Right renal cortex interstitium (tissue), 3 donors: Measurements from ENCODE around the gene C1orf94. TPM values are rescaled to one million over a fixed set of nuclear protein-coding genes. Genes with fewer than 3 reads are reported as not detected.
"Not testable (repeated sequence)": the region's sequence is repeated elsewhere in the genome, so short reads cannot be mapped to it uniquely, and the experiment has no call there.

Source experiments
- DNase-seq, 3 donors: peaks; one replicate each; pipeline ENCODE4 v3.0.0-alpha.2; 2013; ENCODE audit warnings: low read depth in 3 of 3, low spot score in 2 of 3
- polyA plus RNA-seq, 3 donors: library from polyadenylated mRNA; unstranded; fragments of 120-200 nt; gene quantifications; one replicate each; pipeline ENCODE4 v1.2.1, GENCODE V29; 2013; ENCODE audit not compliant: insufficient read length in 3 of 3

C1orf94 gene
- polyA plus RNA-seq, 3 donors: 0.06 TPM; not detected in 1

DNA sequence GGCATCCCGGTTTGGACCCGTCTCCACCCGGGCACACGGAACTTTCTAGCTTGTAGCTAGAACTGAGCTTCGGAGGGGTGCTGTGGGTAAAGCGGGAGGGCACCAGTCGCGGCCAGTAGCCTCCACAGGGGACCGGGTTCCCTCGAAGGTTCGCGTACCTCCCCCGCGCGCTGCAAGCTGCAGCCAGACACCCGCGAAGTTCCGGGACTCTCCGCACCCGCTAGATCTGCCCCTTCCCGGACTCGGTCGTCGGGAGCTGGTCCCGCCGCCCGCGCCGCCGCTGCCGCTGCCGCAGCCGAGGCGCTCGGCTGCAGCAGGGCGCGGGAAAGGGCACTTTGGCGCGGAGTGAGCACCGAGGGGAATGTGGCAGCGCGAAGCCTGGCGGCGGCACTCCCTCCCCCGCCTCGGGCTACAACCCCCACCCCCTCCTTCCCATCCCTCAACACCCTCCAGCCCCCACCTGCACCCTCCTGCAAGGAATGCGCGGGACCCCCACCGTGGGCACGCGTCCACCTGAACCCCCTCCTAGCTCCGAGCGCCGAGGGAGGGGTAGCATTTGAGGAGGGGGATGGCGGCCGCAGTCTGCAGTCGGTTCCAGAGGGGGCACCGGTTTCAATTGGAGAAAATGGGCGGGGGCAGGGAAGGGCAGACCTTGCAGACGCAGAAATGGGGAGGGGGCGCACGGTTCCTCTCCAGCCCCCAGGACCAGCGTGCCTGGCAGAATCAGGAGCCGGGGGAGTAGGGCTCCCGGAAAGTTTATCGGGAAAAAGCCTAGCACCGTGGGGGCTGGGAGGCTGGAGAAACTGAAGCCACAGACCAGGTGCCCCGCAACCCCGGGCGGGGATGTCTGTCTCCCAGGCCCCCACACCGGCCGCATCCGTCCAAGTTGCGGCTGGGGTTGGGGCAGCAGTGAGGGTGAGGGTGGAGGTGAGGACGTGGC, 12.6 kb upstream of the C1orf94 start:
- no peak for DNase-seq

DNA sequence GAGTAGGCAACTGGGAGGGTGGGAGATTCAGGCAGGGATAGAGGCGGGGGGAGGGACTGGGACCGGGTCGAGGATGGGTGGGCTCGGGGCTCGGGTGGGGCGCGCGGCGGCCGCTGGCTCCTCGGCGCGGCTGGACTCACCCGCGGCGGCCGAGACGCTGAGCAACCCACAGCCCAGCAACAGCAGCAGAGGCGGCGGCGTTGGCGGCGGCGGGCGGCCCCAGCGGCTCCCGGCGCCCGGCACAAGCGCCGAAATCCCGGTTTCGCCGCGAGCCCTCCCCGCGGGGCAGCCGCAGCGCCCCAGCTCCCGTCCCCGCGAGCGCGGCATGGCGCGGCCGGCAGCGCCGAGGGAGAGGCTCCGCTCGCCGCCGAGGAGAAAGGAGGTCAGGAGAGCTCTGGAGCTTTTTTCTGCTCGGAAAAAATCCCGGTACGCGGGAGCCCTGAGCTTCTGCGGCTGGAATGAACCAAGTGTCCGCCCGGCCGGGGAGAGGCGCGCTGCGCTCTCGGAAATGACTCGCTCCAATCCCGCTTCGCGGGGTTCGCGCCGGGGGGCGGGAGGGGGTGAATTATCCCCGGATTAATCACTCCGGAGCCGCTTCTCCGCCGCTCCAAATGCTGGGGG, 11.8 kb upstream of the C1orf94 start, which contains the start of gene CSMD2:
Gene CSMD2 (minus strand): TSS at position 460 of the 621 bp plus-strand sequence. CDS start 133 bp downstream, at position 327.
- peak in 1 of 3 donors; percentile 44 for DNase-seq

DNA sequence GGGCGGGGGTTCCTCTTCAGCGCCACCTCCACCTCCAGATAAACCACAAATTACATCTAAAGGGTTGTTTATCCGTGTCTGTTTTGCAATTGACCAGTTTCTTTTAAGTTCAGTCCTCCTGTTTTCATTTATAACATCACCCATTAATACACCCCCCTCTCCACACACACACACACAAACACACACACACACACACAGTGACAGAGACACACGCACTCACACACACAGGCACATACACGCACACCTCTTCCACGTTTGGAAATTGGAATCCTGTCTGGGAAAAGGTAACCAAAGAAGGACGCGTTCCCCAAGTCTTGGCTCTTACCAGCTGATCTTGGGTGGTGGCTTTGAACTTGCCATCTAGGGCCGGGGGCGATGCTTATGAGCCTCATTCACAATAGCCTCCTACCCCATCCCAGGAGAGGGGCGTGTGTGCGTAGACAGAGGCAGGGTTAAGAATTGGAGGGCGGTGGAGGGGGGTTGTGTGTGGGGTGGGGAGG, 11.2 kb upstream of the C1orf94 start:
- no peak for DNase-seq

- no peak for DNase-seq
These were observed 10.5 kb upstream of the C1orf94 start for GRCh38 chr1:34166191-34166624.

- DNase-seq: no peak
These were observed 9.9 kb upstream of the C1orf94 start for GRCh38 chr1:34166625-34167361.

DNA sequence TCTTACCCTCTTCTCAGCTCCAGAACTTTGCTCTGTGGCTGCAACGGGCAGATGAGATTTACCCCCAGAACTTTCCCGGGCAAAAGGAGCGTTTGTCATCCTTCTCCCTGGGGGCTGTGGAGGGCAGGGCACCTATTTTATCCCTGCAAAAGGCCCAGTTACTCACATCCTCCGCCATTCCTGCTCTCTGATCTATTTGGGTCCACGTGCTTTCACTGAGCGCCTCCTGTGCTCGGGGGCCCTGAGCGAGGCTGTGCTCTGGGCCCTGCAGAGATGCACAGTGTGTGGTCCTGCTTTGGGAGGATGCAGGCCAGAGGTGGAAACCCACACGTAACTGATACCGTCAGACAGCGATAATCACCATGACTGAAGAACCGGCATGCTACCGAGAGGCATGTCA, 9.3 kb upstream of the C1orf94 start:
- no peak for DNase-seq

DNA sequence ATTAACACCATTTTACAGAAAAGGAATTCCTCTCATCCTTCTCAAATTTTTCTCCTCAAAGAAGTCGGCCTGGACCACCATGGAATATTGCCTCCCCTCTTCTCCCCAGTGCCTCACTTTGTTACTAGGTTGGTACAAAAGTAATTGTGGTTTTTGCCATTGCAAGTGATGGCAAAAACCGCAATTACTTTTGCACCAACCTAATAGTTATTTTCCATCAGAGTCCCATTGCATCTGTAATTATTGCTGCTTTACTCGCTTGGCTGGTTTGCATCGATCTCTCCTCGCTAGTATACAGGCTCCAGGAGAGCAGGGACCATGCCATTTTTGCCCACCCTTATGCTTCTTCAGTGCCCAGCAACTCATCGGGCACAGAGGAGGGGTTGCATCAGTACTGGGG, 963 bp upstream of the C1orf94 start:
- DNase-seq: no peak

GRCh38 chr1:34178072-34178471, 1.4 kb downstream of the C1orf94 start:
- no peak for DNase-seq

DNA sequence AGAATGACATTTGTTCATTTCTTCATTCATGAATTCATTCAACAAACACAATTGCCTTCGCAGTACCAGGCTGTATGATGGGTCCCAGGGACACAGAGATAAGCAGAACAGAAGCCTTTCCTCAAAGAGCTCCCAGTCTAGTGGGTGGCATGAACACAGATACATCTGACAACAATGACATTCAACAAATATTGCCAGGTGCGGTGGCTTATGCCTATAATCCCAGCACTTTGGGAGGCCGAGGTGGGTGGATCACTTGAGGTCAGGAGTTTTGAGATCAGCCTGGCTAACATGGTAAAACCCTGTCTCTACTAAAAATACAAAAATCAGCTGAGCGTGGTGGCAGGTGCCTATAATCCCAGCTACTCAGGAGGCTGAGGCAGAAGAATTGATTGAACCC, 6.7 kb downstream of the C1orf94 start:
- DNase-seq: not testable (repeated sequence)

- DNase-seq: no peak
These were observed 10.2 kb downstream of the C1orf94 start for GRCh38 chr1:34186741-34187494.

GRCh38 chr1:34188418-34188817, 11.7 kb downstream of the C1orf94 start:
- DNase-seq: no peak

DNA sequence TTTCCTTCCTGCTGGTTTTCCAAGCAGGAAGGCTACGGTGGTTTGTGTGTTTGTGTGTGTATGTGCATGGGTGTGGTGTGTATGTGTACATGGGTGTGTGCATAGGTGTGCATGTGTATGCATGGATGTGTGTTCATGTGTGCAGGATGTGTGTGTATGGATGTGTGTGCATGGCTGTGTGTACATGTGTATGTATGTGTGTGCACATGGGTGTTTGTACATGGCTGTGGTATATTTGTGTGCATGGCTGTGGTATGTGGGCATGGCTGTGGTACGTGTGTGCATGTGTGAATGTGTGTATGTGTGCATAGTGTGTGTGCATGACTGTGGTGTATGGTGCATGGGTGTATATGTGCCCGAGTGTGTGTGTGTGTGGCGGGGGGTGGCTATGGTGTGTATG, 12.3 kb downstream of the C1orf94 start:
- DNase-seq: no peak

- no peak for DNase-seq
These were observed 14.0 kb downstream of the C1orf94 start for GRCh38 chr1:34190692-34191091.

GRCh38 chr1:34192621-34193020, 15.9 kb downstream of the C1orf94 start:
- DNase-seq: no peak

DNA sequence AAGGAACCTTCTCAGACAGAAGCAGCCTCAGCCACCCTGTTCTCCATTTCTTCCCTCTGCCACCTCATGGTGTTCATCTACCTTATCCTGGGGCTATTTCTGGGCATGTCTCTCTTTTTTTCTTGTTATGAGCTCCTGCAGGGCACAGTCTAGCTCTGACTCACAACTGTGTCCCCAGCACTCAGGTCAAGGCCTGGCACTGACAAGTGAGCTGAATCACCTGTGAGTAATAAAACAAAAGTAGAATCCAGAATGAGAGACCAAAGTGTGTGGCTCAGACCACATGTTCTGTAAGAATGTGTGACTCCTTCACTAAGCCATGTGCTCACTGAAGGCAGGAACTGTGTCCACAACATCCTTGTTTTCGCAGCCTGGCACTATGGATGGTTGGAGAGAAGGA, 23.2 kb downstream of the C1orf94 start:
- no peak for DNase-seq

DNA sequence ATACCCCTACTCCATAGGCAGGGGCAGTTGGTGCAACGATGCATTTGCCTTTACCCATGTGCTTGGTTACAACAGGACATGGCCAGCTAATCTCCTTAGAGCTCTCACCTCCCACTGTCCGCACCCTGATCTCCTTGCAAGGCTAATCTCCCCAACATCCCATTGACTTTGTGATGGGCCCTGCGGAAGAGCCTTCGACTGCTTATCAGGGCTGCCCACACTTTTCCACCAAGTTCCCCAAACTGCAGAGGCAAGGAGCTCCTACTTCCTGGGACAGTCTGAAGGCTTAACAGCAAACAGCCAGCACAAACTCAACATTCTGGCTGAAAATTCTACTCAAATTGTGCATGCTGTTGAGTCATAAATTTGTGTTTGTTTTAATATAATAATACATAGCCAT, 36.0 kb downstream of the C1orf94 start:
- no peak for DNase-seq

DNA sequence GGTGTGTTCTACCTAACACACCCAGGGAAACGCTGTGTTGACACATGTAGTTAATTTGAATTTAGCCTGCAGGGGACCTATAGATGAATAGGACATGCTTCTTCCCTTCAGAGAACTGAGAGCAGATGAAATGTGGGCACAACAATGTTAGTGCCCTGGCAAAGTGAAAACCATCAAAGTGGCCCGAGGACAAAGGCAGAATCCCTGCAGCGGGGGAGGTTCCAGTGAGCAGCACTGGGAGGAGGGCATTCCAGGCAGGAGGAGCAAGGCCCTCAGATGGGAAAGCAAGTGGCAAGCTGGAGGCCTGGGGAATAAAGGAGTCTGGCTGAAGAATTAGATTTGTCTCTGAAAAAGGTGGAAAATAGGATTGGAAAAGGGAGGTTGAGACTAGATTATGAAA, 37.2 kb downstream of the C1orf94 start:
- DNase-seq: no peak

DNA sequence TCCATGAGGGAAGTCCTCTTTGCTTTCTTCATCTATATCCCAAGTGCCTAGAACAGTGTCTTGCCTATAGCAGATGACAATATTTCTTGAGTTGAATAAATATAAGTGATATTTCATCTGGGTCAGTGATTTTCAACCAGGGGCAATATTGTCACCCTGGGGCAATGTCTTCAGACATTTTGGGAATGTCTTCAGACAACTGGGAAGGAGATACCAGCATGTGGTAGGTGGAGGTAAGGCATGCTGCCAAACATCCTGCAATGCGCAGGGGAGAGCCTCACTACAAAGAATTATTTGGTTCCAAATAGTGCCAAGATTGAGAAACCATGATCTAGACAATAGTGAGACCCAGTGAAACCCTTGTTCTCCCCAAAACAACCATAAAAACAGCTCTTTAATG, 54.7 kb downstream of the C1orf94 start:
- DNase-seq: no peak

DNA sequence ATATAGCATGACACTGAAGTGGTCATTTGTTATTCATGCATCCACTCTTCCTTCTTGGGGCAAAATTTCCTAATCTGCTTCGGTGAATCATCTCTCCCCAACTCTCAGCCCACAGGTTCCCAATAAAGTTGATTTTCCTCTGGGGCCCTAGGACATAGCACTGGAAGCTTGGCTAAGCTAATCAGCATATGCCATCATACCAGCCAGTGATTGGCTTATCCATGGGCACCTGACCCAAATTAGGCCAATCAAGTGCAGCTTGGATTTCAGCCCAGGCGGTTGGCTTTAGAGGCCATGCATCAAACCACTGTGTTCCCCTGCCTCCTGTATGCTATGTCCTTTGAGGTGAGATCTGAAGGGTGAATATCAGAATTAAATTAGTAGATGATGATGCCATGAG, 58.9 kb downstream of the C1orf94 start:
- DNase-seq: no peak

- DNase-seq: no peak
These were observed 59.4 kb downstream of the C1orf94 start for GRCh38 chr1:34236089-34236488.
